ENCODE measurements around the gene GNG12.

GNG12 gene

GRCh38 chr1:67811781-67812180 is 21.5 kb downstream of the GNG12 start:
- FAIRE-seq (no peak), DNase-seq (ENCODE audit: insufficient read length) (no peak)
- TF ChIP-seq POLR2A (IDR thresholded peaks at IDR 0.05; ENCODE audit: low read depth, low read length), result no peak
- TF ChIP-seq TAF1 (IDR thresholded peaks at IDR 0.05; ENCODE audit: borderline replicate concordance, low read depth, low read length), result no peak
- no peak for TF ChIP-seq POLR2AphosphoS5 (IDR thresholded peaks at IDR 0.05; ENCODE audit: low read depth, low read length)

- TF ChIP-seq TAF1 (IDR thresholded peaks at IDR 0.05; ENCODE audit: borderline replicate concordance, low read depth, low read length), result no peak
- no peak for TF ChIP-seq POLR2A (IDR thresholded peaks at IDR 0.05; ENCODE audit: low read depth, low read length)
- TF ChIP-seq POLR2AphosphoS5 (IDR thresholded peaks at IDR 0.05; ENCODE audit: low read depth, low read length), result no peak
- DNase-seq (ENCODE audit: insufficient read length) (no peak), FAIRE-seq (no peak)
Observed at GRCh38 chr1:67809887-67810286, 23.4 kb downstream of the GNG12 start.

DNA sequence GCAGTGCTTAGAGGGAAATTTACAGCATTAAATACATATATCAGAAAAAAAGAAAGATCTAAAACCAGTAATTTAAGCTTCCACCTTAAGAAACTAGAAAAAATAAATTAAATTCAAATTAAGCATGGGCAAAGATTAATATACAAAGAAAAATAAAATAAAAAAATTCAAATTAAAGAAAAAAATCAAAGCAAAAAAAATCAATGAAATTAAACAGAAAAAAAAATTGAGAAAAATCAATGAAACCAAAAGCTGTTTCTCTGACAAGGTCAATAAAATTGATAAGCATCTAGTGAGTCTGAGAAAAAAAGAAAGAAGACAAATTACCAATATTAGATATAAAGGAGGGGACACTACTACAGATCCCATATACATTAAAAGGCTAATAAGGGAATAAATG is 26.0 kb downstream of the GNG12 start:
- DNase-seq (ENCODE audit: insufficient read length) (no peak), FAIRE-seq (no peak)
- TF ChIP-seq TAF1 (IDR thresholded peaks at IDR 0.05; ENCODE audit: borderline replicate concordance, low read depth, low read length) (no peak), POLR2A (IDR thresholded peaks at IDR 0.05; ENCODE audit: low read depth, low read length) (no peak), POLR2AphosphoS5 (IDR thresholded peaks at IDR 0.05; ENCODE audit: low read depth, low read length) (no peak)

GRCh38 chr1:67804710-67805109 is 28.6 kb downstream of the GNG12 start:
- no peak for TF ChIP-seq POLR2AphosphoS5 (IDR thresholded peaks at IDR 0.05; ENCODE audit: low read depth, low read length)
- TF ChIP-seq TAF1 (IDR thresholded peaks at IDR 0.05; ENCODE audit: borderline replicate concordance, low read depth, low read length), result no peak
- TF ChIP-seq POLR2A (IDR thresholded peaks at IDR 0.05; ENCODE audit: low read depth, low read length), result no peak
- FAIRE-seq (no peak), DNase-seq (ENCODE audit: insufficient read length) (no peak)

GRCh38 chr1:67803380-67804279 is 29.6 kb downstream of the GNG12 start:
- TF ChIP-seq TAF1 (IDR thresholded peaks at IDR 0.05; ENCODE audit: borderline replicate concordance, low read depth, low read length), result no peak
- TF ChIP-seq POLR2AphosphoS5 (IDR thresholded peaks at IDR 0.05; ENCODE audit: low read depth, low read length), result no peak
- TF ChIP-seq POLR2A (IDR thresholded peaks at IDR 0.05; ENCODE audit: low read depth, low read length), result no peak
- FAIRE-seq (no peak), DNase-seq (ENCODE audit: insufficient read length) (no peak)

DNA sequence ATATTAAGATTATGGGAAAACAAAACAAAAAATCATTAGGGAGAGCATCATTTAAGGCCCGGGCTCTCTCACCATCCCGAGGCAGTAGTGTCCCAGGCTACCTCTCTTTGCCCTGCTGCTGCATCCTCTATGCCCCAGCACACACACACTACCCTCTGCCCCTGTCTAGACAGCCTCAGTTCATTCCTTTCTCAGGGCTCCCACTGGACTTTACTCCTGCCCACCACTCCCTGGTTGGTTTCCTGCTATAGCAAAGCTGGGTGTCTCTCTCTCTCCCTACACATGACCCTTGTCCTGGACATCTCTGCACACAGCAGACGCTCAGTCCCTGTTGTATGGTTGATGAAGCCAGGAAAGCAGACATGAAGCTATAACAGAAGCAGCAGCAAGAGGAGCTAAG is 30.7 kb downstream of the GNG12 start:
- TF ChIP-seq TAF1 (IDR thresholded peaks at IDR 0.05; ENCODE audit: borderline replicate concordance, low read depth, low read length) (no peak), POLR2A (IDR thresholded peaks at IDR 0.05; ENCODE audit: low read depth, low read length) (no peak), POLR2AphosphoS5 (IDR thresholded peaks at IDR 0.05; ENCODE audit: low read depth, low read length) (no peak)
- FAIRE-seq, result no peak
- DNase-seq (ENCODE audit: insufficient read length), result no peak

- DNase-seq (ENCODE audit: insufficient read length), result no peak
- FAIRE-seq, result no peak
- TF ChIP-seq POLR2A (IDR thresholded peaks at IDR 0.05; ENCODE audit: low read depth, low read length) (no peak), TAF1 (IDR thresholded peaks at IDR 0.05; ENCODE audit: borderline replicate concordance, low read depth, low read length) (no peak), POLR2AphosphoS5 (IDR thresholded peaks at IDR 0.05; ENCODE audit: low read depth, low read length) (no peak)
Observed at GRCh38 chr1:67801903-67802302, 31.4 kb downstream of the GNG12 start.

DNA sequence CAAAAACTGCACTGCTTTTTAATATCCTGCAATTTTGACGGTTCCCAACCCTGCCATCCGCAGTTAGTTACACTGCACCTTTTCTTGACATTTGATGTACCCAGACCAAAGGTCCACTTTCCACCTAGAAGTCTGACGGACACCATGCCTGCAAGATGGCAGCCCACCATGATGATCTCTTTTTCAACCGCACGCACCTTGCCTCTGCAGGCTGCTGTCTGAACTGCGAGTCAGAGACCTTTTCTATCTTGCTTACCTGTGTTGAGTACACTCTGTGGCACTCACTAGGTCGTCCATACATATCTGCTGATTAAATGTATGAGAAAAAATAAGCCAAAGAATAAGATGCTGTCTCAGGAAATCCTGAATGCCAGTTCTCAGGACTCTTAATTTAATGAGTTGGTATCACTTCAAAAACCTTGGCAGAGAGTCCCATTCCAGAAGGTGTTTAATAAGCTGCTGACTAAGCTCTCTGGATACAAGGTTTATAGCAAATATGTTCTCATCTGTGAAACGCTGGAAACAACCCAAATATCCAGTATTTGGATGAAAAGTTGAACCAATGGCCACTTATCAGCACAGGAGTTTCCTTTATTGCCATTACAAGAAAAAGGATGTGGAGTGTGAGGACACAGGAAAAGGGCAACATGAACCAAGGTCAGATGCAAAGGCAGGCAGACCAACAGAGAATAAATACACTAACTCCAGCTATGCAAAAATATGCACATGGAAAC is 37.9 kb downstream of the GNG12 start:
- no peak for FAIRE-seq
- DNase-seq (ENCODE audit: insufficient read length), result no peak
- TF ChIP-seq TAF1 (IDR thresholded peaks at IDR 0.05; ENCODE audit: borderline replicate concordance, low read depth, low read length) (no peak), POLR2A (IDR thresholded peaks at IDR 0.05; ENCODE audit: low read depth, low read length) (no peak), POLR2AphosphoS5 (IDR thresholded peaks at IDR 0.05; ENCODE audit: low read depth, low read length) (no peak)

- FAIRE-seq, result no peak
- DNase-seq (ENCODE audit: insufficient read length), result no peak
- no peak for TF ChIP-seq POLR2A (IDR thresholded peaks at IDR 0.05; ENCODE audit: low read depth, low read length)
- TF ChIP-seq TAF1 (IDR thresholded peaks at IDR 0.05; ENCODE audit: borderline replicate concordance, low read depth, low read length), result no peak
- no peak for TF ChIP-seq POLR2AphosphoS5 (IDR thresholded peaks at IDR 0.05; ENCODE audit: low read depth, low read length)
Observed at GRCh38 chr1:67793562-67793961, 39.7 kb downstream of the GNG12 start.

DNA sequence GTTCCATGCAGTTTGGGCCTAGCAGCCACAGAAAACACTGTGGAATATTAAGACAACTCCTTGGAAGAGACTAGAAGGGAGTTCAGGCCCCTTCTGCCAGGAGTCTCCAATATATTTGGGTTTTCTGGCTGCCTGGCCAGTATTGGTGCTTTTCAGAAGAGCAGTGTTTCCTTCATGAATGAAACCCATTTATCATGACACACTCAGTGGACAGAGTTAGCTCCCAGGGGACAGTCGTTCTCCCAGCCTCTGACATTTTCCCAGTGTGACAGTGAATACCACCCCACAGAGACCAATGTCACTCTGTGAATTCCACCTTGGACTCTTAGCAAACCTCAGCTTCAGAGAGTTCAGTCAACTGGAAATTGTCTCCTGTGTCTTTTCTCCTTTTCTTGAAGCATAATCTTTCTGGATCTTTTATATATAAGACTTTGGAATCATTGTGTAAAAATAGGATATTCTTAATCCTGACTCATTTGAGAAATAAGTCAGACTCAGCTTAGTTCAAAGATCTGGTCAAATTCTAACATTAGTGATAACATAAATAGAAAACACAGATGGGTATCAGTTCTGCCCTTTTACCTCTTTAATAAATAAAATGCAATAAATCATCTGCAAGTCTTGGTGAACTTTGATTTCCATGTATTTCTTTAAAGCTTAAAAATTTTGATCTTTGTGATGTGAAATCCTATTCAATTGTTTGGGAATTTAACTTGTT is 40.4 kb downstream of the GNG12 start:
- TF ChIP-seq POLR2AphosphoS5 (IDR thresholded peaks at IDR 0.05; ENCODE audit: low read depth, low read length) (no peak), TAF1 (IDR thresholded peaks at IDR 0.05; ENCODE audit: borderline replicate concordance, low read depth, low read length) (no peak), POLR2A (IDR thresholded peaks at IDR 0.05; ENCODE audit: low read depth, low read length) (no peak)
- no peak for FAIRE-seq
- DNase-seq (ENCODE audit: insufficient read length), result no peak

- FAIRE-seq, result no peak
Observed at GRCh38 chr1:67792103-67792502, 41.2 kb downstream of the GNG12 start.

More at GRCh38 chr1:67792103-67792502, 41.2 kb downstream of the GNG12 start:
- no peak for TF ChIP-seq TAF1 (IDR thresholded peaks at IDR 0.05; ENCODE audit: borderline replicate concordance, low read depth, low read length)
- no peak for TF ChIP-seq POLR2A (IDR thresholded peaks at IDR 0.05; ENCODE audit: low read depth, low read length)
- TF ChIP-seq POLR2AphosphoS5 (IDR thresholded peaks at IDR 0.05; ENCODE audit: low read depth, low read length), result no peak
- no peak for DNase-seq (ENCODE audit: insufficient read length)
